M059J (cell line): ENCODE data around the gene DBF4B. TPM values are rescaled to one million over a fixed set of nuclear protein-coding genes. Genes with fewer than 3 reads are reported as not detected.
A peak's percentile ranks its signal among the peaks of the same experiment; 100 is the strongest.

Experiments used
- DNase-seq: peaks from one replicate; pipeline ENCODE4 v3.0.0-alpha.2; 2012; ENCODE audit warnings: low read depth
- total RNA-seq: library from RNA; depleted of rRNA; stranded (reverse); fragments of >200 nt; shearing (Covaris generic); gene quantifications from 2 replicates; pipeline ENCODE4 v1.2.3, GENCODE V29; 2014

The DBF4B gene
- total RNA-seq, 1 experiment from 2014 or later = 17.1 TPM

DNA sequence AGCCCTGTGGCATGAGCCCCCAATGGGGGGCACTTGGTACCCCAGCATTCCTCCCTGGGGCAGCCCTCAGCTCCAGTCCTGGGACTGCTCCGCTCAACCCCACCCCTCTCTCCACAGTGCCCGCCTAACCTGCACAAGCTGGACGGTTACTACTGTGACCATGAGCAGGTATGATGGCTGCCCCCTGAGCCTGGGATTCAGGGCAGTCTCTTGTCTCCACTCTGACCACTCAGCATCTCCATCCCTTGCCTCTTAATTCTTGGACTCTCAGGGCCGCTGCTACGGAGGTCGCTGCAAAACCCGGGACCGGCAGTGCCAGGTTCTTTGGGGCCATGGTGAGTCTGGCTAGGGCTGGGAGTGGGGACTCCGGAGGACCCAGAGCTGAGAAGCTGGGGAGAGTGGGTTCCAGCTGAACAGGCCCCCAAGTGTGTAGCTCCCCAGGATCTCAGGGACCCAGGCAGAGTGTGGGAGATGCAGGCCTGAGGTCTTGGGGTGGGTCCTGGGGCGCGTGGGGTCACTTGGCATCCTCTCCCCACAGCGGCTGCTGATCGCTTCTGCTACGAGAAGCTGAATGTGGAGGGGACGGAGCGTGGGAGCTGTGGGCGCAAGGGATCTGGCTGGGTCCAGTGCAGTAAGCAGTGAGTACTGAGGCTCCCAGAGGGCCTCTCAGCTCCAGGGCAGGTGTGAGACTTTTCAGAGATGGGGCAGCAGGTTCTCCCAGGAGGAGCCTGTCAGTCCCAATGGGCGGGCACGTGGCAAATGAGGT is 68.3 kb downstream of the DBF4B start:
- no peak for DNase-seq

DNA sequence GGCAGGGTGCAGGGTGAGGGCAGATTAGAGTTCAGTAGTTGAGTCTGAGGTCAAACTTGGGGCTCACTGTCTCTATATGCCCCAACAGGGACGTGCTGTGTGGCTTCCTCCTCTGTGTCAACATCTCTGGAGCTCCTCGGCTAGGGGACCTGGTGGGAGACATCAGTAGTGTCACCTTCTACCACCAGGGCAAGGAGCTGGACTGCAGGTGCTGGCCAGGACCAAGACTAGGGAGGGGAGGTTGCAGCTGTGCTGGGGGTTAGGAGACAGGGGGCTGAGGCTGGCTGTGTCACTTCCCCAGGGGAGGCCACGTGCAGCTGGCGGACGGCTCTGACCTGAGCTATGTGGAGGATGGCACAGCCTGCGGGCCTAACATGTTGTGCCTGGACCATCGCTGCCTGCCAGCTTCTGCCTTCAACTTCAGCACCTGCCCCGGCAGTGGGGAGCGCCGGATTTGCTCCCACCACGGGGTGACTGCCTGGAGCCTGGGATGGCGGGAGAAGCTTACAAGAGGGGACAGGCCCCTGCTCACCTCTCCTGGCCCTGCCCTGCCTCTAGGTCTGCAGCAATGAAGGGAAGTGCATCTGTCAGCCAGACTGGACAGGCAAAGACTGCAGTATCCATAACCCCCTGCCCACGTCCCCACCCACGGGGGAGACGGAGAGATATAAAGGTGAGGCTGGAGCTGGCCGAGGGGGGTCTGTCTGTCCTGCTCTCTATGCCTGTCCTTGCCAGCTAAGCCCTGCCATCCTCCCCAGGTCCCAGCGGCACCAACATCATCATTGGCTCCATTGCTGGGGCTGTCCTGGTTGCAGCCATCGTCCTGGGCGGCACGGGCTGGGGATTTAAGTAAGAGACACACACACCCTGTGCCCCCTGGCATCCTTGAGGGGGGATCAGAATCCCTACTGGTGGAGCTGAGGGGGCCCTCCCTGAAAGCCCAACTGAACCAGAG is 69.2 kb downstream of the DBF4B start:
- DNase-seq = no peak

DNA sequence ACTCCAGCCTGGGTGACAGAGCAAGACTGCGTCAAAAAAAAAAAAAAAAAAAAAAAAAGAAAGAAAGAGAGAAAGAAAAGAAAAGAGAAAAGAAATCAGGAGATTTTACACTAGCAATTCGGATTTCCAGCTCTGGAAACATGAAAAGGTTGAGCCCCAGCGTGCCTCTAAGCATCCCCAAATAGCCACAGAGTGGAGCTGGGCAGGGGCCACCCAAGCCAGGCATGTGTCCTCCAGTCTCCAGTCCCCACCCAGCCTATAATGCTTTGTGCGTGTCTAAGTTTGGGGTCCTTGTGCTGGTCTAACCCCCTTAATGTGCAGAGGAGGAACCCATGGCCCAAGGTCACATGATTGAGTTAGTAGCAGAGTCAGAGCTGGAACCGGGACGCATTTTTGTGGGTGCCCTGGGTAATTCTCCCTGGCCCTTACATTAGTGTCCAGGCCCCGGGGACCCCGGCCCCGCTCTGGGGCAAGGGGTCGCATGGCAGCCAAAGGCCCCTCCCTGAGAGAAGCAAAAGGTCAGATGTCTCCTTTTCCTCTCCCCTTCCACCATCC is 70.3 kb downstream of the DBF4B start:
- no peak for DNase-seq

DNA sequence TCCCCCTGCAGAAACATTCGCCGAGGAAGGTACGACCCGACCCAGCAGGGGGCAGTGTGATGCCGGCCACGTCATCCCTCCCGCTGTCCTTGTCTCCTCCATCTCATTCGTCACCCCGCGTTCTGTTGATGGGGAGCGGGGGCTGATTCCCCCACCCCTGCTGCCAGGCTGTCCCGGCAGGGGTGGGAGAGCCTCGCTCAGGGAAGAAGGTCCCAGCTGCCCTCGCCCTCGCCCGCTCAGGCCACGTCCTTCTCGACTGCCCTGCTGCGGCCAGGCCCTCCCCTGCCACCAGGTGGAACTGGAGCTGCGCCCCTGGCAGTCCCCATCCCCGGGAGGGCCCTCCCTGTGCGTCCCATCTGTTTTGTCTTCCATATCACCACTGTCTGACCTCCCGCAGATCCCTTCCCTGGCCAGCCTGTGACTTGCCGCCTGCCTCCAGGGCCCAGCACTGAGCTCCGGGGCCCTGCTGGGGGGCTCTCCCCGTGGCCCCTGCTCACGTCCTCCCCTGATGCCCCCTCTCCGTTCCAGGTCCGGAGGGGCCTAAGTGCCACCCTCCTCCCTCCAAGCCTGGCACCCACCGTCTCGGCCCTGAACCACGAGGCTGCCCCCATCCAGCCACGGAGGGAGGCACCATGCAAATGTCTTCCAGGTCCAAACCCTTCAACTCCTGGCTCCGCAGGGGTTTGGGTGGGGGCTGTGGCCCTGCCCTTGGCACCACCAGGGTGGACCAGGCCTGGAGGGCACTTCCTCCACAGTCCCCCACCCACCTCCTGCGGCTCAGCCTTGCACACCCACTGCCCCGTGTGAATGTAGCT is 71.0 kb downstream of the DBF4B start:
- DNase-seq = peak; percentile 72

DNA sequence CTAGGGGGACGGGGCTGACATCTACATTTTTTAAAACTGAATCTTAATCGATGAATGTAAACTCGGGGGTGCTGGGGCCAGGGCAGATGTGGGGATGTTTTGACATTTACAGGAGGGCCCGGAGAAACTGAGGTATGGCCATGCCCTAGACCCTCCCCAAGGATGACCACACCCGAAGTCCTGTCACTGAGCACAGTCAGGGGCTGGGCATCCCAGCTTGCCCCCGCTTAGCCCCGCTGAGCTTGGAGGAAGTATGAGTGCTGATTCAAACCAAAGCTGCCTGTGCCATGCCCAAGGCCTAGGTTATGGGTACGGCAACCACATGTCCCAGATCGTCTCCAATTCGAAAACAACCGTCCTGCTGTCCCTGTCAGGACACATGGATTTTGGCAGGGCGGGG is 71.7 kb downstream of the DBF4B start:
- DNase-seq = no peak

DNA sequence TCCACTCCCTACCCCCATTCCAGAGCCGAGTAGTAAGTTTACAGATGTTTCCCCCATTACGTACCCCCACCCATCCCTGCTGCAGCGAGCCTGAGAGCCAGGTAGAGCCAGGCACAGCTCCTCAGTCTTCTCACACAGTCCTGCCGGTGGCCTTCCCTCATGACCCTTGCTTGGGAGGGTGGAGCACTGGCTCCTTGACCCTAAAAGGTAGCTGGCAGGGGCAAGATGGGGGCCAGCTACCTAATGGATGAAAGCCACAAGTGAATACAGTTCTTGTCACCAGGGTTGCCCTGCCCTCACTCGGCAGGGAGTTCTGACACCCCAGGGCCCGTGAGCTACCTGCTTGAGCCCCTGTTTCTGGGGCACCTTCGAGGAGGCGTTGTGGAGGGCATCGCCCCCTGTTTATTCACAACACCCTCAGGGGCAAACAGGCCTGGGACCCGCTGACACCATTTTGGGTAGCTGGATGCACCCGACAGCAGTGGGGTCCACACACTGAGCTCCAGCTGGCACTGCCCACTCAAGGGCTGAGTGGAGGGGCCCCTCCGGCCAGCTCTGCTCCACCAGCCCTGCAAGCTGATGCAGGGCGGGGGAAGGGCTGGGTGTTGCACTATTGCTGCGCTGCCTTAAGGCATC is 72.5 kb downstream of the DBF4B start:
- no peak for DNase-seq

DNA sequence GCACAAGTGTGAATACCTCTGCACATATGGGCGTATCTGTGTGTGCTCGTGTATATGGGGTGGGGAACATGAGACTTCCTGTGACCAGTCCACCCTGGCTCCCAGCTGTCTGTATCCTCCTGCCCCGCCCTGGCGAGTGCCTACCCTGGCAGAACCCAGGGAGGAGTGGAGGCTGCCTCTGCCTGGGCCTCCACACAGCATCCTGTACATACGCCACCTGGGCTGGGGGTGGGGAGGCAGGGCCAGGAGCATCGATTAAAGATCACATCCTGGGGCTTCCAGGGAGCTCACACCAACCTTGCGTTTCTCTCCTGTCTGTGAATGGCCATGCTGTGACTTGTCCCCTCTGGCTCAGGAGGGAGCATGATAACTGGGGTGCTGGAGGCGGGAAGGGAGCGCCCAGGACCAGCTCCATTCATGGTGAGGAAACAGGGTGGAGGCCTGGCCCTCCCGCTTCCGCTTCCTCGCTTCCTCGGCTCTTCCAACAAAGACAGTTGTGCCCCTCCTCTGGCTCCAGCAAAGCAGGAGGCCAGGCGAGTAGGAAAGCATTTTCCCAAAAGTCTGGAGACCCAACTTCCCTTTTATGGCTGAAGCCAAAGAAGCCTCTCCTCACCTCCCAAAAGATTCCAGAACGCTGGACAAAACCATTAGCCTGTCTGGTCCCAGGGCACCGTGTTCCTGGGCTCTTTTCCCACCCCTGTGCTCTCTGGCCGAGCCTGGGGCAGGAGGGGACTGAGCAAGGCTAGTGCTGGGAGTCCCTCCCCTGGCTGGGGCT is 73.3 kb downstream of the DBF4B start:
- no peak for DNase-seq

DNA sequence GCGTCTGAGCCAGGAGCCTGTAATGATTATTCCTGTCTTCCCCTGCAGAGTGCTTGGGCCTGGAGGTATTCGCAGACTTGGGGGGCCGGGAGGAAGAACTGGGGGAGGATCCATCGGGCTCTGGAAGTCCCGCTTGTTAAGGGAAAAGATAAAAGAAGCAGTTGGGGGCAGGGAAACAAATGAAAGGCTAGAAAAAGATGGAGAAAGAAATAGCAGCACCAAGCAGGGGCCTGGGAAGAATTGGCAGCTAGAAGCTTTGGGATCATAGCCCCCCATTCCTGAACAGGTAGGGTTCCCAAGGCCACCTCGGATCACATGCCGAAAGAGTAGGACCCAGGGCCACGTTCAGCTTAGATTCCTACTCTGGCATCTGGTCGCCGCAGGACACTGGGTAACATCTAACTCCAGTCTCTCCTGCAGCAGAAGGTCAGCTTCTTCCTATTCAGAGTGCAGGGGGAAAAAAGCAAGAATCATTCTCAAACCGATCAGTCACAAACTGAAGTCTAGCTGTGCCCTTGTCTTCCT is 73.9 kb downstream of the DBF4B start:
- no peak for DNase-seq

DNA sequence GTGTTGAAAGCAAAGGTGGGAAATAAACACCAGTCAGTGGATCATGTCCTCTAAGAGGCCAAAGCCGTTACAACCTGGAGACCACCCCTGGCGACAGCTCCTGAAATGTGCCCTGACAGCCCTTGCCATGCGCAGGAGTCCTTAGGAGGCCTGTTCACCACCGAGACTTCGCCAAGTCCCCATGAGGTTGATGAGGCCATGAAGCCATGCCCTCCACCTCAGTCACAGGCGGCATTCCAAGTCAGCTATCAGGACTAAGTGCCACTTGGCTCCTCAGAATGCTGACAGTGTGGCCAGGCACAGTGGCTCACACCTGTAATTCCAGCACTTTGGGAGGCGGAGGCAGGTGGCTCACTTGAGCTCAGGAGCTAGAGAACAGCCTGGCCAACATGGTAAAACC is 77.5 kb downstream of the DBF4B start:
- DNase-seq = no peak

DNA sequence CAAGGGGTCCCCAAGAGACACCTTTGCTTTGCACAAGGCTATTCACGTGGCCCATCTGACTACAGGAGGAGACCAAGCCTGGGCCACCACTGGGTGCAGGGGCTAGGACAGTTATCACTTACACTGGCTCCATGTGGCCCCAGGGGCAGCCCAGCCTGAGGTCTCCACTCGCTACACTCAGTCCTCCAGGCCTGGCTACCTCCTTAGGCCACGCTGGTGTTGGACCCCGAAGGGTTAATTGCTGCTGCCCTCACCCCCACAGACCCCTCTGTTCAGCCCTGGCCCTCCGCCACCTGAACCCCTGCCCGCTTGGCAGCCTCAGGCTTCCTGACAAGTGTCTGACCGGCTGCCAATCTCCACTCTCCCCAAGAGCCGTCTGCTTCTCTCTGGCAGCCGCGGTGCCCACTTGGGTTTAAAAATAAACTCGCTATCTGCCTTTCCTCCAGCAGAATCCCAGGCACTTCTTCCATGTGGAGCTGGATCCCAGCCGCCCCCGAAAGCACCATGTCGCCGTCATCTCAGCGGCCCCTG is 78.2 kb downstream of the DBF4B start:
- no peak for DNase-seq

DNA sequence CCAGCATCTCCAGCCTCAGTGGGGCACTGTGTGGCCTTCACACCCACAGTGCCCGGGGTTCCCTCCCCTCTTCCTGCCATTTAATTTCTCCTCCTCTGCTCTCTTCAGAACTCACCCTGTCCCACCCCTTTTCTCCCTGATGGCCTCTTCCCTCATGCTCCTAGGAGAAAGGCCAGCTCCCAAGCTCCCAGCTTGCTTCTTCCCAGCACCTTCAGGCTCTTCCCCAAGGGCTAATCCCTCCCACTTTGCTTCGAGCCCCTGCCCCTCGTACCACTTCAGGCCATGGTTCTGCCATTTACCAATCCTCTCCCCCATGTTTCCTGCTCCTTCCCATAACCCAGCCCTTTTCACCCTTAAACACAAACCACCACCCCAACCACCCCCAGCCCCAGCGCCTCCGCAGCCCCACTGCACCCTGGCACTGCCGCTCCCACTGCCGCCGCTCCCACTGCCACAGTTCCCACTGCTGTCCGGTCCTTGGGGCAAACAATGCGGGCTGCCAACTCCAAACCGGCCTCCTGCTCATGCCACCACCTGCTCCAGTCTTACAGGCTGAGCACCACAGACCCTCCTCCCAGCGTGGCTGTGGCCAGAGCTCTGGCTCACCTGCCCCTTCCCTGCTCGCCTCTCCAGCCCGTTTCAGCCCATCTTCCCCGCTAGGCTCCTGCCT is 78.9 kb downstream of the DBF4B start:
- no peak for DNase-seq

DNA sequence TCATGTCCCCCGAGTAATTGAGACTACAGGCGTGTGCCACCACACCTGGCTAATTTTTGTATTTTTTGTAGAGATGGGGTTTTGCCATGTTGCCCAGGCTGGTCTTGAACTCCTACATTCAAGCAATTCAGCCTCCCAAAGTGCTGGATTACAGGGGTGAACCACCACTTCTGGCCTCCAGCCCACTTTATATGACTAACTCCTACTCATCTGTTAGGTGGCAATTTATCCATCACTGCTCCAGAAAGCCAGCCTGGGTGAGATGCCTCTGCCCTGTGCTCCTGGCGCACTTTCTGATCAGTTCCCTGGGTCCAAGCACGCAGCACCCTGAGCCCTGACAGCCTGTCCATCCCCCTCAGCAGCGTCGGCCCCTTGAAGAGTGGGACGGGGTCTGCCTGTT is 79.7 kb downstream of the DBF4B start:
- peak; percentile 23 for DNase-seq

DNA sequence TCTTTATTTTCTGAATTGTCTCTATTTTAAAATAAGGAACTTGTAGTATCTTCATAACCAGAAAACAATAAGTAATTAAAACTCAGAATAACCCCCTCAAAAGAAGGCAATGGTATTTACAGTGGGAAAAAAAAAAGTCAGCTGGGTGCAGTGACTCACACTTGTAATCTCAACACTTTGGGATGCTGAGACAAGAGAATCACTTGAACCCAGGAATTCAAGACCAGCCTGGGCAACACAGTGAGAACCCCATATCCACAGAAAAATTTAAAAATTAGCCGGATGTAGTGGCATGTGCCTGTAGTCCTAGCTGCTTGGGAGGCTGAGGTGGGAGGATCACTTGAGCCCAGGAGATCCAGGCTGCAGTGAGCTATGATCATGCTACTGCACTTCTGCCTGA is 83.8 kb downstream of the DBF4B start:
- peak; percentile 58 for DNase-seq

DNA sequence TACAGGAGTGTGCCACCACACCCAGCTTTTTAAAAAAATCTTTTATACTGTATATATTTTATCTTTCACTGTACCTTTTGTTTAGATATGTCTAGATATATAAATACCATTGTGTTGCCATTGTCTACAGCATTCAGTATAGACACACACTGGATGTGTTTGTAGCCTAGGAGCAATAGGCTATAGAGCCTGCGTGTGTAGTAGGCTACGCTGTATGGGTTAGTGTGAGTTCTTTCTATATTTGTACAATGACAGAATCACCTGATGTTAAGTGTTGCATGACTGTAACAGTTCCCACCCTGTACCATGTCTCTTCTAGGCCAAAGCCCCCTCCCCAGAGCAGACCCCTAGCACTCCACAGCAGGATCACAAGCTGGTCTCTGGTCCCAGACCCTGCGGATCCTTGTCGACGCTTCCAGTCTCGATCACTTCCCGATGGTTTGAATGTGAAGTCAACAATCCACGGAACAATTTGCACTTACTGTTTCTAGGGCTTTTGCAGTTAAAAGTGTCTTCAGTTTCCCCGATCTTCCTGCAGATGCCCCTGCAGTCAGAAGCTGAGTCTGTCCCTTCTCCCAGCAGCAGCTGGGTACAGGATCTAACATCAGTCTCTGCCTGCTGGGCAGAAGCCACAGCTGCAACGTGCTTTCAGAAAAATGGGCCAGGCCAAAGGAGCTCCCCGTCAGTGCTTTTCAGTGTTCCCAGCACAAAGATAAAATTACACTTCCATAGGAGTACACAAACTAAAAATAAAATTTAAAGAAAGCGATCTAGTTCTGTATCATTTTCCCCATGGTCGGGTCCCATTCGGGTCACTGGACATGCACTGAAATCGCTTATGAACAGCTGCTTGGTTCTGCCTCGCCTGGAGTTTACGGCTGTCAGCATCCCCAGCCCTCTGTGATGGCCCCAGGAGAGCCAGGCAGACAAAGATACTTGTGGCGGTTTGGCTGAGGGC is 85.7 kb downstream of the DBF4B start:
- DNase-seq = peak; percentile 11

DNA sequence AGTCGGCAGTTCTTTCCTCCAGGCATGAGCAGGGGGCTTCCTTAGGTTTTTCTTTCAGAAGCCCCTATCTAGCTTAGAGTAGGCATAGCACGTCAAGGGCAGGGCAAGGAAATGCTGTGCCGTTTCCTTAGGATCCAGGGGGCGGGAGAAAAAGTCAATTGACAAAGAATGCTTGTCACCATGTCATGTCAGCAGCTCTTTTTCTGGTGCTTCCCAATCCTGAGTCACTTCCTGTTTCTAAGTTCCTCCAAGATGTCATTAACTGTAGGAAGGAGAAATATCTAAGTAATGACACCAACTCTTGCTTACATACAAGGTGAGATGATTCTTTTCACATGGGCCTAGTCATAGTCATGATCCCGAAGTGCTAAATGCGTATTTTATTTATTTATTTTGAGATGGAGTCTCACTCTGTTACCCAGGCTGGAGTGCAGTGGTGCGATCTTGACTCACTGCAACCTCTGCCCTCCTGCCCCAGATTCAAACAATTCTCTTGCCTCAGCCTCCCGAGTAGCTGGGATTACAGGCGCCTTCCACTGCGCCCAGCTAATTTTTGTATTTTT is 86.5 kb downstream of the DBF4B start:
- peak; percentile 97 for DNase-seq

DNA sequence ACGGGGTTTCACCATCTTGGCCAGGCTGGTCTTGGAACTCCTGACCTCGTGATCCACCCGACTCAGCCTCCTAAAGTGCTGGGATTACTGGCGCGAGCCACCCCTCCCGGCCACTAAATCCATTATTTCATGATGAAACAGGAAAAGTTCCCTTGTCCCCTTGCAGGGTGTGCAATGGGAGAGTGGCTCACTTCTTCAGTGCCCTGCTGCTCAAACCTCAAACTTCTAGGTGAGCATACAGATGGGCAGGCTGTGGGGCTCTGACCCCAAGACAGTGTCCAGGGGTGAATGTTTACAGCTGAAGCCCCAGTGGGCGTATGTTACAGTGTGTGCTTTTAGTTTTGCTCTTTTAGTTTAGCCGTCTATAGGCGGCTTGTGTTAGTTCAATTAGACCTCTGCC is 87.0 kb downstream of the DBF4B start:
- no peak for DNase-seq

DNA sequence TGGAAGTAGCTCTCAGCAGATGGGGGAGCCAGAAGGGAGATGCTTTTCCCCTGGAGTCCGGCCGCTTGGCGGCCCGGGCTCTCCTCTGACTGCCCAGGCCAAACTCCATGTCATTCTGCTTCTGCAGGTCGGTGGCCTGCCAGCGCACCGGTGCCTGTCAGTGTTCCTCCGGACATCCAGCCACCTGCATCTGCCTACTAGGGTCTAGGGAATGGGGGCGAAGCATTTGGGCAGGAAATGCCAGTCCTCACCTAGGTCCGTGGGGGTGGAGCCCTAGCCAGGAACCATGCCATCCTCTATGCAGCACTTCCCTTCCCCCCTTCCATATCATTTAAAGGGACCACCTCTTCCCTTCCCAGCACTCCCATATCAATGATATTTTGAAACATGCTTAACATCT is 87.5 kb downstream of the DBF4B start:
- DNase-seq = no peak

DNA sequence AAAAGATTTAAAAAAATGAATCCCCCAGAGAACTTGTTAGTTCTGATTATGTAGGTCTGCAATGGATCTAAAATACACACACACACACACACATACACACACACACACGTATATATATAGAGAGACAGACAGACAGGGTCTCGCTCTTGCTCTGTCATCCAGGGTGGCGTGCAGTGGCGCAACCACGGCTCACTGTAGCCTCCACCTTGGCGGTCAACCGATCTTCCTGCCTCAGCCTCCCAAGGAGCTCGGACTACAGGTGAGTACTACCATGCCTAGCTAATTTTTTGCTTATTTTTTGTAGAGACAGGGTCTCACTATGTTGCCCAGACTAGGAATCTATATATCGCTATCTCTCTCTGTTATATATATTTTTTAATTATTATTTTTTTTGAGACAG is 88.3 kb downstream of the DBF4B start:
- no peak for DNase-seq
